ENCODE measurements around the gene CRIP2. TPM values are rescaled to one million over a fixed set of nuclear protein-coding genes. Genes with fewer than 3 reads are reported as not detected.

Gene CRIP2
- total and polyA plus RNA-seq, 7 donors, result 23.1 to 71.8 (median 32.2) TPM

DNA sequence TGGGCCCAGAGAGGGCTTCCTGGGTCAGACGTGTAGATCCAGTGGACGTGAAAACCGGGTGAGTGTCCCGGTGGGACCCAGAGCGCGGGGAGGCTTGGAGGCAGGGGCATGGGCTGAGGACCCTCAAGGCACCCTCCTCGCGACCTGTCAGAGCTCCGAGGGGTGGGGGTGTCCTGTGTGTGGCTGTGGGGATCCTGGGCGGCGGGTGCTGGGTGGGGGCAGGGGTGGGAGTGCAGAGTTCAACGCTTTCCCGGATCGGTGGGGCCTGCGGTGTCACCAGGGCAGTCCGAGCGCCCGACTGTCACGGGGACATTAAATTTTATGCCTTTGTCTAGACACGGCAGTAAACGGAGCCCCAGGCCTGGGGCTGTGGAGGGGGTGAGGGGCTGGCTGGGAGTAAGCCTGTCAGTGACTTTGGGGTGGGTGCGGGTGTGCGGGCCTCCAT is 52.8 kb downstream of the CRIP2 start:
- Histone ChIP-seq H3K9me3 (no peaks in the 10 kb centered on the region), H3K4me3 (peak overlapping the region; percentile 77), H3K27ac (no peak overlapping the region), H3K4me1 (peaks cover 17% of the 10 kb centered on the region), H3K27me3 (ENCODE audit: insufficient read depth in 3 of 3, low read length in 2 of 3) (peaks cover 0 to 47% (median 12%) of the 10 kb centered on the region in 3 donors), H3K36me3 (ENCODE audit: insufficient read depth in 1 of 2, low read depth in 1 of 2) (no peaks in the 10 kb centered on the region)
- intact Hi-C loops (cut with DNase I), result loop anchor here (5.0 to 10.0 kb wide), 2 partner anchors 35 to 83 kb away; partner anchors contain the start of gene TEDC1 (in 1 of the 2)
- DNase-seq, result no peak
- TF ChIP-seq, protein P1, sequence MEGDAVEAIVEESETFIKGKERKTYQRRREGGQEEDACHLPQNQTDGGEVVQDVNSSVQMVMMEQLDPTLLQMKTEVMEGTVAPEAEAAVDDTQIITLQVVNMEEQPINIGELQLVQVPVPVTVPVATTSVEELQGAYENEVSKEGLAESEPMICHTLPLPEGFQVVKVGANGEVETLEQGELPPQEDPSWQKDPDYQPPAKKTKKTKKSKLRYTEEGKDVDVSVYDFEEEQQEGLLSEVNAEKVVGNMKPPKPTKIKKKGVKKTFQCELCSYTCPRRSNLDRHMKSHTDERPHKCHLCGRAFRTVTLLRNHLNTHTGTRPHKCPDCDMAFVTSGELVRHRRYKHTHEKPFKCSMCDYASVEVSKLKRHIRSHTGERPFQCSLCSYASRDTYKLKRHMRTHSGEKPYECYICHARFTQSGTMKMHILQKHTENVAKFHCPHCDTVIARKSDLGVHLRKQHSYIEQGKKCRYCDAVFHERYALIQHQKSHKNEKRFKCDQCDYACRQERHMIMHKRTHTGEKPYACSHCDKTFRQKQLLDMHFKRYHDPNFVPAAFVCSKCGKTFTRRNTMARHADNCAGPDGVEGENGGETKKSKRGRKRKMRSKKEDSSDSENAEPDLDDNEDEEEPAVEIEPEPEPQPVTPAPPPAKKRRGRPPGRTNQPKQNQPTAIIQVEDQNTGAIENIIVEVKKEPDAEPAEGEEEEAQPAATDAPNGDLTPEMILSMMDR (IDR thresholded peaks at IDR 0.05), result no peak
- 24 to 32% (median 32%) methylated on average over 20 to 23 of the region's 23 CpGs for WGBS, 3 donors
- peak in 1 of 4 donors; percentile 6 for ATAC-seq

DNA sequence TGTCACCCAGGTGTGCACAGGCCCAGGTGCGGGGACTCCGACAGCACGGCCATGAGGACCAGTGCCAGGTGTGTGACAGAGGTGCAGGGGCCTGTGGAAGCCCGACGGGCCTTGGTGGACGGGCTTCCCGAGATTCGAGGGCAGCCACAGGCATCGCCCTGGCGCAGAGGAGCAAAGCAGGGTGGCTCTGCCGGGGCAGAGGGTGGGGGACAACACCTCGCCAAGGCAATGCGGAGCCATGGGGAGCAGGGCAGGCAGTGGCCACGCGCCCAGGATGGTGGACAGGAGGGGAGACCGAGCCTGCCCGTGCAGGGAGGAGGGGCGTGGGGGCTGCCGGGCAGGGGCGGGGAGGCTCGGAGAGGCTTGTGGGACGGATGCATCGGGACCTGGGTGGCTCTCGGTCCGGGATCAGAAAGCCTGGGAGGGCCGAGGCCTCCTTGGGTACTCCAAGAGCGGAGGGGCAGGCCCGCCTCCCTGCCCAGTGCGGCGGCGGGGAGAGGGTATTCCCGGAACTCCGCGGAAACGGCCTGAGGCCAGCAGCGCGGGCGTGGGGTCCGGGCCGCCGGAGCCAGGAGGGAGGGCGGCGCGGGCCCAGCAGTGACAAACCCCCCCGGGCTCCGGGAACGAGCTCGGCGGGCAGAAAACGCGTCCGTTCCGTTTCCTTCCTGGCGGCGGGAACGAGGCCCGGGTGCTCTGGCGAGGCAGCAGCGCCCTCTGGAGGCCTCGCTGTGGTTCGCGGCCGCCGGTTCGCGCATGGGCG is 53.4 kb downstream of the CRIP2 start:
- 2 to 18% (median 6%) methylated on average over 27 to 67 of the region's 67 CpGs for WGBS, 3 donors
- TF ChIP-seq, protein P1 (IDR thresholded peaks at IDR 0.05), result peak; percentile 90
- DNase-seq (peak; percentile 82 to 88), ATAC-seq (peak; percentile 80 to 95 (median 89))
- no peaks in the 10 kb centered on the region for H3K36me3 ChIP-seq (ENCODE audit: insufficient read depth in 1 of 2, low read depth in 1 of 2)
- H3K4me1 ChIP-seq, result peaks cover 17% of the 10 kb centered on the region
- H3K4me3 ChIP-seq, result peak overlapping the region; percentile 77
- H3K27me3 ChIP-seq (ENCODE audit: insufficient read depth in 3 of 3, low read length in 2 of 3), result peaks cover 0 to 46% (median 12%) of the 10 kb centered on the region in 3 donors
- intact Hi-C loops (cut with DNase I), result loop anchor here (1.0 to 10.0 kb wide), 4 partner anchors 36 to 158 kb away; partner anchors contain the start of gene TEDC1 (in 1 of the 2)
- no peak overlapping the region for H3K27ac ChIP-seq
- no peaks in the 10 kb centered on the region for H3K9me3 ChIP-seq

DNA sequence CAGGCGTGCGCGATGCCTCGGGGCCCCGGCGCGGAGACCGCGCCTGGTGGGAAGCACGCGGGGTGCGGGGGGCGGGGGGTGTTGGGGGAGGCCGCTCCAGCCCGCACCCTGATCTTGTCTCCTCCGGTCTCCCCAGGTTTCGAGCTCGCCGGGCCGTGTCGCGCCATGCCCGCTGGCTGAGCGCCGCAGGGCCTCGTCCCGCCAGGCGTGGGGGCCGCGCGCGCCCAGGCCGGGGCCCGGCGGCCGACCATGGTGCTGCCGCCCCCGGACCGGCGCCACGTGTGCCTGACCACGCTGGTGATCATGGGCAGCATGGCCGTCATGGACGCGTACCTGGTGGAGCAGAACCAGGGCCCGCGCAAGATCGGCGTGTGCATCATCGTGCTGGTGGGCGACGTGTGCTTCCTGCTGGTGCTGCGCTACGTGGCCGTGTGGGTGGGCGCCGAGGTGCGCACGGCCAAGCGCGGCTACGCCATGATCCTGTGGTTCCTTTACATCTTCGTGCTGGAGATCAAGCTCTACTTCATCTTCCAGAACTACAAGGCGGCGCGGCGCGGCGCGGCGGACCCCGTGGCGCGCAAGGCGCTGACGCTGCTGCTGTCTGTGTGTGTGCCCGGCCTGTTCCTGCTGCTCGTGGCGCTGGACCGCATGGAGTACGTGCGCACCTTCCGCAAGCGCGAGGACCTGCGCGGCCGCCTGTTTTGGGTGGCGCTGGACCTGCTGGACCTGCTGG is 54.1 kb downstream of the CRIP2 start:
- Histone ChIP-seq H3K9me3 (no peaks in the 10 kb centered on the region), H3K27ac (no peak overlapping the region), H3K4me1 (peaks cover 17% of the 10 kb centered on the region)

DNA sequence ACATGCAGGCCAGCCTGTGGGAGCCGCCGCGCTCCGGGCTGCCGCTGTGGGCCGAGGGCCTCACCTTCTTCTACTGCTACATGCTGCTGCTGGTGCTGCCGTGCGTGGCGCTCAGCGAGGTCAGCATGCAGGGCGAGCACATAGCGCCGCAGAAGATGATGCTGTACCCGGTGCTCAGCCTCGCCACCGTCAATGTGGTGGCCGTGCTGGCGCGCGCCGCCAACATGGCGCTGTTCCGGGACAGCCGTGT is 54.6 kb downstream of the CRIP2 start:
- no peaks in the 10 kb centered on the region for H3K9me3 ChIP-seq
- intact Hi-C loops (cut with DNase I), result loop anchor here (2.0 to 10.0 kb wide), 3 partner anchors 37 to 158 kb away; partner anchors contain the start of gene TEDC1 (in 1 of the 2)
- no peak overlapping the region for H3K27ac ChIP-seq
- TF ChIP-seq, protein P1 (IDR thresholded peaks at IDR 0.05), result no peak
- H3K36me3 ChIP-seq (ENCODE audit: insufficient read depth in 1 of 2, low read depth in 1 of 2), result no peaks in the 10 kb centered on the region
- WGBS, 3 donors, result 47 to 57% (median 53%) methylated on average over 21 to 24 of the region's 24 CpGs
- peak overlapping the region; percentile 77 for H3K4me3 ChIP-seq
- ATAC-seq (no peak), DNase-seq (no peak)
- peaks cover 17% of the 10 kb centered on the region for H3K4me1 ChIP-seq
- peaks cover 0 to 51% (median 16%) of the 10 kb centered on the region in 3 donors for H3K27me3 ChIP-seq (ENCODE audit: insufficient read depth in 3 of 3, low read length in 2 of 3)

More for the DNA sequence above, 54.1 kb downstream of the CRIP2 start:
- peak overlapping the region; percentile 77 for H3K4me3 ChIP-seq
- intact Hi-C loops (cut with DNase I), result loop anchor here (1.0 to 10.0 kb wide), 4 partner anchors 36 to 158 kb away; partner anchors contain the start of gene TEDC1 (in 1 of the 2)
- H3K36me3 ChIP-seq (ENCODE audit: insufficient read depth in 1 of 2, low read depth in 1 of 2), result no peaks in the 10 kb centered on the region
- peak in 1 of 2 donors; percentile 50 for DNase-seq
- WGBS, 3 donors, result 15 to 25% (median 25%) methylated on average over 71 to 89 of the region's 89 CpGs
- TF ChIP-seq, protein P1 (IDR thresholded peaks at IDR 0.05), result no peak
- ATAC-seq, result peak in 3 of 4 donors; percentile 3 to 9 (median 8)
- H3K27me3 ChIP-seq (ENCODE audit: insufficient read depth in 3 of 3, low read length in 2 of 3), result peaks cover 0 to 51% (median 16%) of the 10 kb centered on the region in 3 donors

Other genes starting within 250 kb of the CRIP2 start
- 10 to 100 TPM; 56.9 to 75.3 (median 69.1) TPM for gene BTBD6, start 226.3 kb upstream of the CRIP2 start, total RNA-seq
- gene BTBD6, start 226.3 kb upstream of the CRIP2 start, polyA plus RNA-seq, result 10 to 100 TPM; 48.3 to 79.7 (median 72.2) TPM
- gene BRF1, start 173.8 kb upstream of the CRIP2 start, total RNA-seq, result 10 to 100 TPM; 17.1 to 26.2 (median 20.9) TPM
- gene BRF1, start 173.8 kb upstream of the CRIP2 start, polyA plus RNA-seq, result 10 to 100 TPM; 12.9 to 15.3 (median 13.4) TPM
- 10 to 100 TPM; 67.8 to 79.1 (median 75.3) TPM for gene PACS2, start 160.1 kb upstream of the CRIP2 start, total RNA-seq
- 10 to 100 TPM; 57.1 to 83.1 (median 65.1) TPM for gene PACS2, start 160.1 kb upstream of the CRIP2 start, polyA plus RNA-seq
- under 1 TPM in 3 of 4 donors, not detected in 1; 0.34 to 0.75 (median 0.39) TPM for gene TEX22, start 76.3 kb upstream of the CRIP2 start, total RNA-seq
- gene TEX22, start 76.3 kb upstream of the CRIP2 start, polyA plus RNA-seq, result under 1 TPM in 2 of 3 donors, not detected in 1; 0.10 to 0.13 TPM
- gene MTA1, start 55.0 kb upstream of the CRIP2 start, total RNA-seq, result 10 to 100 TPM; 41.1 to 48.6 (median 45.1) TPM
- gene MTA1, start 55.0 kb upstream of the CRIP2 start, polyA plus RNA-seq, result 10 to 100 TPM; 22.6 to 32.8 (median 25.5) TPM
- 10 to 100 TPM; 11.5 to 24.9 (median 14.2) TPM for gene CRIP1, start 12.1 kb downstream of the CRIP2 start, total RNA-seq
- 10 to 100 TPM; 17.5 to 27.2 (median 20.6) TPM for gene CRIP1, start 12.1 kb downstream of the CRIP2 start, polyA plus RNA-seq
- gene TEDC1, start 16.4 kb downstream of the CRIP2 start, total RNA-seq, result 1 to 10 TPM in 3 of 4 donors, under 1 TPM in 1; 0.95 to 2.0 (median 1.2) TPM
- gene TEDC1, start 16.4 kb downstream of the CRIP2 start, polyA plus RNA-seq, result 1 to 10 TPM; 1.9 to 5.2 (median 2.3) TPM
- gene TMEM121, start 51.8 kb downstream of the CRIP2 start, total RNA-seq, result under 1 TPM; 0.23 to 0.60 (median 0.39) TPM
- under 1 TPM; 0.08 to 0.60 (median 0.17) TPM for gene TMEM121, start 51.8 kb downstream of the CRIP2 start, polyA plus RNA-seq